Muscle layer of duodenum (tissue), 2 donors: ENCODE data around the gene CACNA1B.

Experiments used
- H3K27ac ChIP-seq: one replicate; pipeline ENCODE4 v1.7.0; 2013; ENCODE audit warnings: mild to moderate bottlenecking, low read length
- H3K27me3 ChIP-seq: one replicate; pipeline ENCODE4 v1.7.0; 2013; ENCODE audit warnings: low read depth, mild to moderate bottlenecking, control low read depth, low read length
- H3K36me3 ChIP-seq, 2 donors: one replicate each; pipeline ENCODE4 v1.7.0; 2013; ENCODE audit warnings: low read length in 2 of 2, control low read depth in 1 of 2, mild to moderate bottlenecking in 1 of 2; ENCODE audit not compliant: insufficient read depth in 2 of 2, control insufficient read depth in 1 of 2
- H3K4me1 ChIP-seq, 2 donors: one replicate each; pipeline ENCODE4 v1.7.0; 2013; ENCODE audit warnings: low read length in 2 of 2, mild to moderate bottlenecking in 2 of 2, control low read depth in 1 of 2, moderate library complexity in 1 of 2; ENCODE audit not compliant: insufficient read depth in 2 of 2, control insufficient read depth in 1 of 2
- H3K4me3 ChIP-seq, 2 donors: one replicate each; pipeline ENCODE4 v1.7.0; 2013; ENCODE audit warnings: low read length in 2 of 2, low read depth in 1 of 2, mild to moderate bottlenecking in 1 of 2
- H3K9me3 ChIP-seq, 2 donors: one replicate each; pipeline ENCODE4 v1.7.0; 2013; ENCODE audit warnings: low read length in 2 of 2, control low read depth in 1 of 2, mild to moderate bottlenecking in 1 of 2; ENCODE audit not compliant: control insufficient read depth in 1 of 2
- donor health status: healthy.

Gene CACNA1B

GRCh38 chr9:138042146-138042545 lies 164.6 kb downstream of the CACNA1B start:
- Histone ChIP-seq H3K4me1 (no peaks in the 10 kb centered on the region), H3K27me3 (no peaks in the 10 kb centered on the region), H3K36me3 (no peaks in the 10 kb centered on the region), H3K4me3 (no peak overlapping the region), H3K9me3 (no peaks in the 10 kb centered on the region), H3K27ac (no peak overlapping the region)

GRCh38 chr9:138042640-138043039 lies 165.1 kb downstream of the CACNA1B start:
- Histone ChIP-seq H3K4me3 (no peak overlapping the region), H3K4me1 (no peaks in the 10 kb centered on the region), H3K36me3 (no peaks in the 10 kb centered on the region), H3K9me3 (no peaks in the 10 kb centered on the region), H3K27me3 (no peaks in the 10 kb centered on the region), H3K27ac (no peak overlapping the region)

- Histone ChIP-seq H3K4me1 (no peaks in the 10 kb centered on the region), H3K27ac (no peak overlapping the region), H3K36me3 (no peaks in the 10 kb centered on the region), H3K27me3 (no peaks in the 10 kb centered on the region), H3K4me3 (no peak overlapping the region), H3K9me3 (no peaks in the 10 kb centered on the region)
Measured at GRCh38 chr9:138043061-138043410, 165.5 kb downstream of the CACNA1B start.

GRCh38 chr9:138043411-138044345 lies 166.1 kb downstream of the CACNA1B start:
- no peaks in the 10 kb centered on the region for H3K9me3 ChIP-seq
- no peak overlapping the region for H3K4me3 ChIP-seq
- H3K27ac ChIP-seq, result no peak overlapping the region
- H3K4me1 ChIP-seq, result no peaks in the 10 kb centered on the region
- no peaks in the 10 kb centered on the region for H3K27me3 ChIP-seq
- H3K36me3 ChIP-seq, result no peaks in the 10 kb centered on the region

- Histone ChIP-seq H3K9me3 (no peaks in the 10 kb centered on the region), H3K27ac (no peak overlapping the region), H3K36me3 (no peaks in the 10 kb centered on the region), H3K4me3 (no peak overlapping the region), H3K27me3 (no peaks in the 10 kb centered on the region), H3K4me1 (no peaks in the 10 kb centered on the region)
Measured at GRCh38 chr9:138044485-138045383, 167.2 kb downstream of the CACNA1B start.

GRCh38 chr9:138045541-138046490 lies 168.2 kb downstream of the CACNA1B start:
- Histone ChIP-seq H3K4me1 (no peaks in the 10 kb centered on the region), H3K27ac (no peak overlapping the region), H3K4me3 (no peak overlapping the region), H3K27me3 (no peaks in the 10 kb centered on the region), H3K36me3 (no peaks in the 10 kb centered on the region), H3K9me3 (no peaks in the 10 kb centered on the region)

GRCh38 chr9:138046641-138047301 lies 169.2 kb downstream of the CACNA1B start:
- Histone ChIP-seq H3K27ac (no peak overlapping the region), H3K27me3 (no peaks in the 10 kb centered on the region), H3K4me3 (no peak overlapping the region), H3K9me3 (no peaks in the 10 kb centered on the region), H3K4me1 (no peaks in the 10 kb centered on the region), H3K36me3 (no peaks in the 10 kb centered on the region)

GRCh38 chr9:138047469-138048040 lies 170.0 kb downstream of the CACNA1B start:
- no peak overlapping the region for H3K27ac ChIP-seq
- no peaks in the 10 kb centered on the region for H3K9me3 ChIP-seq
- no peak overlapping the region for H3K4me3 ChIP-seq
- no peaks in the 10 kb centered on the region for H3K4me1 ChIP-seq
- no peaks in the 10 kb centered on the region for H3K27me3 ChIP-seq
- H3K36me3 ChIP-seq, result no peaks in the 10 kb centered on the region

- no peaks in the 10 kb centered on the region for H3K4me1 ChIP-seq
- no peaks in the 10 kb centered on the region for H3K9me3 ChIP-seq
- no peaks in the 10 kb centered on the region for H3K36me3 ChIP-seq
- no peak overlapping the region for H3K27ac ChIP-seq
- H3K27me3 ChIP-seq, result no peaks in the 10 kb centered on the region
- H3K4me3 ChIP-seq, result no peak overlapping the region
Measured at GRCh38 chr9:138048184-138048583, 170.6 kb downstream of the CACNA1B start.

- Histone ChIP-seq H3K4me3 (no peak overlapping the region), H3K9me3 (no peaks in the 10 kb centered on the region), H3K36me3 (no peaks in the 10 kb centered on the region), H3K27me3 (no peaks in the 10 kb centered on the region), H3K27ac (no peak overlapping the region), H3K4me1 (no peaks in the 10 kb centered on the region)
Measured at GRCh38 chr9:138049085-138049778, 171.7 kb downstream of the CACNA1B start.
